HepG2 (cell line): ENCODE results near the gene SEC23IP. TPM values are rescaled to one million over a fixed set of nuclear protein-coding genes. Genes with fewer than 3 reads are reported as not detected.

Experiments
- ATAC-seq: fragments of 200-7000 bp; cut with Tn5 transposase; 3 replicates; pipeline ENCODE4 v1.9.1; 2020; ENCODE audit warnings: mild to moderate bottlenecking, moderate library complexity
- BruUV-seq: library from RNA; stranded (reverse); fragments of 400-500 nt; replicated peaks from 2 replicates; lab custom pipeline; 2021; lab: Mats Ljungman, UMichigan
- CTCF ChIA-PET: fragments of 300-600 bp; formaldehyde crosslinking; extraction: SDS; loops from one replicate; lab custom pipeline; 2021; ENCODE audit warnings: low total read pairs, inconsistent platforms, low intra/inter-chr PET ratio; lab: Yijun Ruan, JAX
- POLR2A ChIA-PET: fragments of 350-600 bp; sonication (Branson Sonifier 250); formaldehyde crosslinking; loops from one replicate; lab custom pipeline; 2020; ENCODE audit warnings: antibody characterized with exemption, inconsistent platforms; lab: Yijun Ruan, JAX
- DNase-seq: peaks from one replicate; pipeline ENCODE4 v3.0.0-alpha.2; 2015; ENCODE audit warnings: low spot score
- FAIRE-seq: peaks from 3 replicates; lab custom pipeline; 2011; peaks lifted over from hg19 to GRCh38; lab: Jason Lieb, UNC
- H2AFZ ChIP-seq: one replicate; pipeline ENCODE4 v1.6.1; 2011; ENCODE audit warnings: low read length, inconsistent platforms
- H3K27ac ChIP-seq: fragments of 300-600 bp; 3 replicates; pipeline ENCODE4 v1.8.0; 2011; ENCODE audit warnings: mixed run types, mild to moderate bottlenecking, mixed read lengths, low read length, inconsistent platforms; ENCODE audit not compliant: insufficient read depth; ENCODE audit errors: extremely low read length
- H3K27me3 ChIP-seq, 2 experiments: fragments of 200-600 bp in 1 of 2; 2 replicates in 1 of 2; 3 replicates in 1 of 2; pipeline versions ENCODE4 v1.6.0 to v1.8.0; 2011; ENCODE audit warnings: low read length in 2 of 2, mild to moderate bottlenecking in 2 of 2, moderate library complexity in 2 of 2, inconsistent platforms in 1 of 2; ENCODE audit not compliant: insufficient read depth in 2 of 2, control insufficient read depth in 1 of 2
- H3K36me3 ChIP-seq, 2 experiments: fragments of 200-600 bp in 1 of 2; replicated peaks in 1 of 2; 2 replicates in 1 of 2; 3 replicates in 1 of 2; pipeline versions ENCODE4 v1.5.1 to v1.8.0; 2011; ENCODE audit warnings: low read length in 2 of 2, inconsistent platforms in 1 of 2; ENCODE audit not compliant: insufficient read depth in 2 of 2, control insufficient read depth in 1 of 2
- H3K4me1 ChIP-seq: 2 replicates; pipeline ENCODE4 v1.5.1; 2012; ENCODE audit warnings: low read length, inconsistent platforms; ENCODE audit not compliant: insufficient read depth
- H3K4me2 ChIP-seq: 2 replicates; pipeline ENCODE4 v1.6.0; 2011; ENCODE audit warnings: low read depth, low read length, inconsistent platforms
- H3K4me3 ChIP-seq, 3 experiments: fragments of 200-600 bp in 1 of 3; sonication (generic), shearing (Covaris generic) in 1 of 3; replicated peaks in 1 of 3; 2 replicates each; pipeline ENCODE4 v1.5.1; 2011 to 2016; ENCODE audit warnings: low read length in 3 of 3, inconsistent platforms in 2 of 3, low read depth in 2 of 3, mild to moderate bottlenecking in 2 of 3, control low read depth in 1 of 3, mixed read lengths in 1 of 3; ENCODE audit not compliant: insufficient read depth in 1 of 3
- H3K79me2 ChIP-seq: one replicate; pipeline ENCODE4 v1.6.1; 2011; ENCODE audit warnings: low read length, inconsistent platforms; ENCODE audit not compliant: insufficient read depth
- H3K9ac ChIP-seq: 2 replicates; pipeline ENCODE4 v1.6.0; 2011; ENCODE audit warnings: mild to moderate bottlenecking, low read depth, low read length, inconsistent platforms; ENCODE audit not compliant: insufficient read depth
- H3K9me3 ChIP-seq: 2 replicates; pipeline ENCODE4 v1.5.1; 2012; ENCODE audit warnings: mild to moderate bottlenecking, low read length
- H4K20me1 ChIP-seq: 2 replicates; pipeline ENCODE4 v1.6.0; 2011; ENCODE audit warnings: inconsistent platforms, mild to moderate bottlenecking, low read length, moderate library complexity; ENCODE audit not compliant: insufficient read depth
- ARID2 ChIP-seq: sonication (generic); formaldehyde crosslinking; IDR thresholded peaks from 2 replicates; pipeline ENCODE4 v1.8.1; 2022; ENCODE audit warnings: mild to moderate bottlenecking, missing genetic modification reagents, borderline replicate concordance
- CBX1 ChIP-seq: IDR thresholded peaks from one replicate; pipeline ENCODE4 v1.6.1; 2016; ENCODE audit warnings: antibody characterized with exemption, low read depth
- REPIN1 ChIP-seq: sonication (generic); formaldehyde crosslinking; IDR thresholded peaks from 2 replicates; pipeline ENCODE4 v1.8.0; 2022; ENCODE audit warnings: missing genetic modification reagents, low read depth, mild to moderate bottlenecking, borderline replicate concordance
- RFX1 ChIP-seq: fragments of 450-650 bp; IDR thresholded peaks from 2 replicates; pipeline ENCODE4 v1.6.1; 2017
- RORA ChIP-seq: sonication (generic); formaldehyde crosslinking; IDR thresholded peaks from 2 replicates; pipeline ENCODE4 v1.5.0; 2020; ENCODE audit warnings: mild to moderate bottlenecking, missing genetic modification reagents, moderate library complexity
- ZFP1 ChIP-seq: IDR thresholded peaks from 2 replicates; pipeline ENCODE4 v1.6.1; 2016
- ZNF614 ChIP-seq: IDR thresholded peaks from 2 replicates; pipeline ENCODE4 v1.6.1; 2018; ENCODE audit warnings: missing biosample characterization, missing genetic modification reagents, inconsistent platforms, borderline replicate concordance
- WGBS: methylation state at CpG from one replicate; pipeline ENCODE4 v1.1.6; 2017; ENCODE audit warnings: low lambda C conversion rate; 5-methylcytosine and 5-hydroxymethylcytosine counted together
- in situ Hi-C: cut with HindIII; loops from 2 replicates; pipeline ENCODE4 v1.10.0; 2017; ENCODE audit warnings: low pct_unique_long_range_greater_than_20kb; ENCODE audit not compliant: extremely low pct_ligation_motif_present
- intact Hi-C: fragments of 100-400 bp; cut with micrococcal nuclease; formaldehyde crosslinking; loops from one replicate; pipeline ENCODE4 v1.10.0; 2022; ENCODE audit not compliant: unreplicated experiment
- polyA plus RNA-seq, 8 experiments: library from polyadenylated mRNA; depleted of rRNA in 3 of 8; stranded (reverse) in 7 of 8; unstranded in 1 of 8; fragments of >200 nt; fragmentation: Illumina TruSeq in 4 of 8; extraction: Trizol in 4 of 8; gene quantifications; 2 replicates each; pipeline versions ENCODE4 v1.2.1 to v1.2.3, GENCODE V29; 2011 to 2016; ENCODE audit warnings: low read depth in 4 of 8, missing spikeins in 1 of 8, mixed read lengths in 1 of 8; ENCODE audit not compliant: insufficient read depth in 1 of 8
- total RNA-seq, 5 experiments: library from RNA; depleted of rRNA; stranded (reverse); fragments of >200 nt; fragmentation: Illumina TruSeq; extraction: Trizol; gene quantifications; 2 replicates each; pipeline ENCODE4 v1.2.3, GENCODE V29; 2016; ENCODE audit warnings: low read depth in 1 of 5
- TF ChIP-seq, protein P1 (sequence below): sonication (generic); formaldehyde crosslinking; IDR thresholded peaks from 2 replicates; pipeline ENCODE4 v1.8.1; 2023; ENCODE audit warnings: mild to moderate bottlenecking, moderate library complexity, missing genetic modification reagents
- TF ChIP-seq, protein P2 (sequence below): sonication (generic); formaldehyde crosslinking; IDR thresholded peaks from 2 replicates; pipeline ENCODE4 v1.4.0; 2020; ENCODE audit warnings: missing genetic modification reagents; ENCODE audit errors: not compliant biosample characterization
- TF ChIP-seq, protein P3 (sequence below): sonication (generic); formaldehyde crosslinking; IDR thresholded peaks from 2 replicates; pipeline ENCODE4; 2020; ENCODE audit warnings: missing genetic modification reagents, mild to moderate bottlenecking, borderline replicate concordance
- TF ChIP-seq, protein P4 (sequence below): sonication (generic); formaldehyde crosslinking; IDR thresholded peaks from 2 replicates; pipeline ENCODE4 v1.4.0; 2020; ENCODE audit warnings: missing genetic modification reagents

Gene SEC23IP
- total and polyA plus RNA-seq, 2 of the 13 experiments (the other 11 are each of a cell fraction or from before 2014, with no cell fraction given), result 32.3 to 57.7 TPM

DNA sequence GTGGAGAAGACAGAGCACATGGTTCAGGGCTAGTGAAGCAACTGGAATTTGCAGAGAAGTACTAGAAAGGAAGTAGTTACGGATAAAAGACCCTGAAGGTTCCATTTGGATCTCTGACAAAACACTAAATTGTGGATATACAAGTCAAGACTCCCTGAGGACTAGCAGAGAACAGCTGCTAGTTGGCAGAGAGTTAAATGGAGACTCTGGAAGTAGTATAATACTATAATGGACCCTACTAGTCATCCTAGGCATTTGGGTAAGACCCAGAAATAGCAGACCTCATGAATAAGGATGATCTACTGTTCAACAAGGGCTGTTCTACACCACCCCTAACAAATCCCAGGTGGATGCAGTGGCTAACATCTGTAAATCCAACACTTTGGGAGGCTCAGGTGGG is 39.0 kb upstream of the SEC23IP start:
- H3K4me3 ChIP-seq, result no peak overlapping the region
- no peaks in the 10 kb centered on the region for H3K9me3 ChIP-seq
- no peak for ATAC-seq
- BruUV-seq, result no TSS peak
- intact Hi-C loops, result no loop called here
- H3K27ac ChIP-seq, result no peak overlapping the region
- H3K36me3 ChIP-seq, result peaks cover 16 to 72% of the 10 kb centered on the region in 2 experiments
- H3K4me1 ChIP-seq, result peaks cover 10% of the 10 kb centered on the region
- no peak overlapping the region for H3K9ac ChIP-seq
- ChIA-PET CTCF (no interaction called here), POLR2A (no interaction called here)
- H3K27me3 ChIP-seq, result no peaks in the 10 kb centered on the region; a peak in 1 of 5 replicates
- no peak for FAIRE-seq
- no peak for DNase-seq
- H3K4me2 ChIP-seq, result no peak overlapping the region
- whole genome bisulfite sequencing, result 96% methylated on average over 1 of the region's 1 CpG
- no peaks in the 10 kb centered on the region for H4K20me1 ChIP-seq
- H2AFZ ChIP-seq, result no peak overlapping the region
- peaks cover 9% of the 10 kb centered on the region for H3K79me2 ChIP-seq
- in situ Hi-C loops, result no loop called here
- TF ChIP-seq, protein P1, sequence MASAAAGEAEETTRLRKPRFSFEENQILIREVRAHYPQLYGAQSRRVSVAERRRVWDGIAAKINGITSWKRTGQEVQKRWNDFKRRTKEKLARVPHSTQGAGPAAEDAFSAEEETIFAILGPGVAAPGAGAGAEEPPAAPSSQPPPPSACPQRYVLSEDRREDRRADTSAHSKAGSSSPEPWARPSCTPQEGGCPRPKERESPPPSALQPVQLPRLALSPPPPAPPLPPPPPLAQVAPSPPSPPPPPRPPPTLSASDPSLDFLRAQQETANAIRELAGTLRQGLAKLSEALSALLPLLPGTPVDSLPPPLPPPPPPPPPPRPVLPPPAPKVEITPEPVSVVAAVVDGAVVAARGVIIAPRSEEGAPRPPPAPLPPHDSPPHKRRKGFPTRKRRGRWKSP, result no peak
- TF ChIP-seq REPIN1 (CRISPR knock-in tag) (no peak), ARID2 (CRISPR knock-in tag) (no peak), ZNF614 (CRISPR knock-in tag) (no peak), RORA (CRISPR knock-in tag) (no peak), CBX1 (no peak), ZFP1 (CRISPR knock-in tag) (no peak), RFX1 (no peak)
- TF ChIP-seq, protein P2, sequence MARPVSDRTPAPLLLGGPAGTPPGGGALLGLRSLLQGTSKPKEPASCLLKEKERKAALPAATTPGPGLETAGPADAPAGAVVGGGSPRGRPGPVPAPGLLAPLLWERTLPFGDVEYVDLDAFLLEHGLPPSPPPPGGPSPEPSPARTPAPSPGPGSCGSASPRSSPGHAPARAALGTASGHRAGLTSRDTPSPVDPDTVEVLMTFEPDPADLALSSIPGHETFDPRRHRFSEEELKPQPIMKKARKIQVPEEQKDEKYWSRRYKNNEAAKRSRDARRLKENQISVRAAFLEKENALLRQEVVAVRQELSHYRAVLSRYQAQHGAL (CRISPR knock-in tag), result no peak
- TF ChIP-seq, protein P3, sequence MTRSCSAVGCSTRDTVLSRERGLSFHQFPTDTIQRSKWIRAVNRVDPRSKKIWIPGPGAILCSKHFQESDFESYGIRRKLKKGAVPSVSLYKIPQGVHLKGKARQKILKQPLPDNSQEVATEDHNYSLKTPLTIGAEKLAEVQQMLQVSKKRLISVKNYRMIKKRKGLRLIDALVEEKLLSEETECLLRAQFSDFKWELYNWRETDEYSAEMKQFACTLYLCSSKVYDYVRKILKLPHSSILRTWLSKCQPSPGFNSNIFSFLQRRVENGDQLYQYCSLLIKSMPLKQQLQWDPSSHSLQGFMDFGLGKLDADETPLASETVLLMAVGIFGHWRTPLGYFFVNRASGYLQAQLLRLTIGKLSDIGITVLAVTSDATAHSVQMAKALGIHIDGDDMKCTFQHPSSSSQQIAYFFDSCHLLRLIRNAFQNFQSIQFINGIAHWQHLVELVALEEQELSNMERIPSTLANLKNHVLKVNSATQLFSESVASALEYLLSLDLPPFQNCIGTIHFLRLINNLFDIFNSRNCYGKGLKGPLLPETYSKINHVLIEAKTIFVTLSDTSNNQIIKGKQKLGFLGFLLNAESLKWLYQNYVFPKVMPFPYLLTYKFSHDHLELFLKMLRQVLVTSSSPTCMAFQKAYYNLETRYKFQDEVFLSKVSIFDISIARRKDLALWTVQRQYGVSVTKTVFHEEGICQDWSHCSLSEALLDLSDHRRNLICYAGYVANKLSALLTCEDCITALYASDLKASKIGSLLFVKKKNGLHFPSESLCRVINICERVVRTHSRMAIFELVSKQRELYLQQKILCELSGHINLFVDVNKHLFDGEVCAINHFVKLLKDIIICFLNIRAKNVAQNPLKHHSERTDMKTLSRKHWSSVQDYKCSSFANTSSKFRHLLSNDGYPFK (CRISPR knock-in tag), result no peak
- TF ChIP-seq, protein P4, sequence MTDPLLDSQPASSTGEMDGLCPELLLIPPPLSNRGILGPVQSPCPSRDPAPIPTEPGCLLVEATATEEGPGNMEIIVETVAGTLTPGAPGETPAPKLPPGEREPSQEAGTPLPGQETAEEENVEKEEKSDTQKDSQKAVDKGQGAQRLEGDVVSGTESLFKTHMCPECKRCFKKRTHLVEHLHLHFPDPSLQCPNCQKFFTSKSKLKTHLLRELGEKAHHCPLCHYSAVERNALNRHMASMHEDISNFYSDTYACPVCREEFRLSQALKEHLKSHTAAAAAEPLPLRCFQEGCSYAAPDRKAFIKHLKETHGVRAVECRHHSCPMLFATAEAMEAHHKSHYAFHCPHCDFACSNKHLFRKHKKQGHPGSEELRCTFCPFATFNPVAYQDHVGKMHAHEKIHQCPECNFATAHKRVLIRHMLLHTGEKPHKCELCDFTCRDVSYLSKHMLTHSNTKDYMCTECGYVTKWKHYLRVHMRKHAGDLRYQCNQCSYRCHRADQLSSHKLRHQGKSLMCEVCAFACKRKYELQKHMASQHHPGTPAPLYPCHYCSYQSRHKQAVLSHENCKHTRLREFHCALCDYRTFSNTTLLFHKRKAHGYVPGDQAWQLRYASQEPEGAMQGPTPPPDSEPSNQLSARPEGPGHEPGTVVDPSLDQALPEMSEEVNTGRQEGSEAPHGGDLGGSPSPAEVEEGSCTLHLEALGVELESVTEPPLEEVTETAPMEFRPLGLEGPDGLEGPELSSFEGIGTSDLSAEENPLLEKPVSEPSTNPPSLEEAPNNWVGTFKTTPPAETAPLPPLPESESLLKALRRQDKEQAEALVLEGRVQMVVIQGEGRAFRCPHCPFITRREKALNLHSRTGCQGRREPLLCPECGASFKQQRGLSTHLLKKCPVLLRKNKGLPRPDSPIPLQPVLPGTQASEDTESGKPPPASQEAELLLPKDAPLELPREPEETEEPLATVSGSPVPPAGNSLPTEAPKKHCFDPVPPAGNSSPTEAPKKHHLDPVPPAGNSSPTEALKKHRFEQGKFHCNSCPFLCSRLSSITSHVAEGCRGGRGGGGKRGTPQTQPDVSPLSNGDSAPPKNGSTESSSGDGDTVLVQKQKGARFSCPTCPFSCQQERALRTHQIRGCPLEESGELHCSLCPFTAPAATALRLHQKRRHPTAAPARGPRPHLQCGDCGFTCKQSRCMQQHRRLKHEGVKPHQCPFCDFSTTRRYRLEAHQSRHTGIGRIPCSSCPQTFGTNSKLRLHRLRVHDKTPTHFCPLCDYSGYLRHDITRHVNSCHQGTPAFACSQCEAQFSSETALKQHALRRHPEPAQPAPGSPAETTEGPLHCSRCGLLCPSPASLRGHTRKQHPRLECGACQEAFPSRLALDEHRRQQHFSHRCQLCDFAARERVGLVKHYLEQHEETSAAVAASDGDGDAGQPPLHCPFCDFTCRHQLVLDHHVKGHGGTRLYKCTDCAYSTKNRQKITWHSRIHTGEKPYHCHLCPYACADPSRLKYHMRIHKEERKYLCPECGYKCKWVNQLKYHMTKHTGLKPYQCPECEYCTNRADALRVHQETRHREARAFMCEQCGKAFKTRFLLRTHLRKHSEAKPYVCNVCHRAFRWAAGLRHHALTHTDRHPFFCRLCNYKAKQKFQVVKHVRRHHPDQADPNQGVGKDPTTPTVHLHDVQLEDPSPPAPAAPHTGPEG (CRISPR knock-in tag), result no peak
